ENCODE data around the gene COL5A3.

GRCh38 chr19:9996541-9996940, 13.8 kb downstream of the COL5A3 start:
- TF ChIP-seq REST (IDR thresholded peaks at IDR 0.05; ENCODE audit: borderline replicate concordance), result no peak
- TF ChIP-seq CTCF (IDR thresholded peaks at IDR 0.05; ENCODE audit: poor library complexity, severe bottlenecking), result no peak
- no peak for TF ChIP-seq POLR2AphosphoS5 (IDR thresholded peaks at IDR 0.05)

All from neural cell (in vitro differentiated cells).